PFSK-1 (cell line): ENCODE measurements around the gene UGT1A1.

Experiments
- FOXP2 ChIP-seq: optimal IDR thresholded peaks from 2 replicates; pipeline ENCODE3; 2011; ENCODE audit warnings: borderline replicate concordance, control low read depth, inconsistent platforms; ENCODE audit not compliant: insufficient read depth; ENCODE audit errors: extremely low read length, extremely low read depth
- POLR2AphosphoS5 ChIP-seq: IDR thresholded peaks from 2 replicates; pipeline ENCODE4 v1.6.1; 2012; ENCODE audit warnings: low read depth, mild to moderate bottlenecking, control low read depth, low read length, moderate library complexity
- REST ChIP-seq, 2 experiments: IDR thresholded peaks; 2 replicates each; pipeline versions ENCODE4 v1.6.1 to v1.8.0; 2011 to 2012; ENCODE audit warnings: low read depth in 2 of 2, low read length in 2 of 2, control low read depth in 1 of 2, inconsistent platforms in 1 of 2, mild to moderate bottlenecking in 1 of 2, moderate library complexity in 1 of 2; ENCODE audit not compliant: insufficient read depth in 1 of 2
- SIN3A ChIP-seq: IDR thresholded peaks from 2 replicates; pipeline ENCODE4 v1.6.1; 2012; ENCODE audit warnings: mild to moderate bottlenecking, low read length, moderate library complexity, borderline replicate concordance; ENCODE audit not compliant: insufficient read depth
- TAF1 ChIP-seq: IDR thresholded peaks from 2 replicates; pipeline ENCODE4 v1.6.1; 2012; ENCODE audit warnings: low read length, control low read depth, borderline replicate concordance; ENCODE audit not compliant: insufficient read depth

UGT1A1 gene

GRCh38 chr2:233811087-233811486 lies 51.0 kb downstream of the UGT1A1 start:
- TF ChIP-seq SIN3A (no peak), TAF1 (no peak), FOXP2 (no peak), REST (IDR thresholded peaks at IDR 0.05; ENCODE audit: insufficient read depth in 1 of 2, low read depth in 2 of 2, low read length in 2 of 2) (no peak), POLR2AphosphoS5 (no peak)

GRCh38 chr2:233811732-233812131 lies 51.7 kb downstream of the UGT1A1 start:
- TF ChIP-seq POLR2AphosphoS5 (no peak), FOXP2 (no peak), REST (IDR thresholded peaks at IDR 0.05; ENCODE audit: insufficient read depth in 1 of 2, low read depth in 2 of 2, low read length in 2 of 2) (no peak), SIN3A (no peak), TAF1 (no peak)

- TF ChIP-seq SIN3A = no peak
- TF ChIP-seq TAF1 = no peak
- no peak for TF ChIP-seq REST (IDR thresholded peaks at IDR 0.05; ENCODE audit: insufficient read depth in 1 of 2, low read depth in 2 of 2, low read length in 2 of 2)
- TF ChIP-seq POLR2AphosphoS5 = no peak
- no peak for TF ChIP-seq FOXP2
These were observed 53.4 kb downstream of the UGT1A1 start for GRCh38 chr2:233813236-233814055.

GRCh38 chr2:233814056-233814835 lies 54.2 kb downstream of the UGT1A1 start:
- TF ChIP-seq TAF1 (no peak), SIN3A (no peak), REST (IDR thresholded peaks at IDR 0.05; ENCODE audit: insufficient read depth in 1 of 2, low read depth in 2 of 2, low read length in 2 of 2) (no peak), FOXP2 (no peak), POLR2AphosphoS5 (no peak)
